DMS114 treated with DMSO at 0.1 percent for 48 hours (cell line): ENCODE measurements around the gene NTF3.

Source experiments
- DNase-seq: peaks from one replicate; lab custom pipeline; 2025; ENCODE audit not compliant: unreplicated experiment; lab: John Stamatoyannopoulos, UW

NTF3 gene

GRCh38 chr12:5485454-5485853, 53.5 kb downstream of the NTF3 start:
- DNase-seq = no peak

GRCh38 chr12:5487076-5487475, 55.2 kb downstream of the NTF3 start:
- DNase-seq = no peak

GRCh38 chr12:5487948-5488625, 56.2 kb downstream of the NTF3 start:
- DNase-seq = no peak

GRCh38 chr12:5488626-5488955, 56.7 kb downstream of the NTF3 start:
- no peak for DNase-seq

DNA sequence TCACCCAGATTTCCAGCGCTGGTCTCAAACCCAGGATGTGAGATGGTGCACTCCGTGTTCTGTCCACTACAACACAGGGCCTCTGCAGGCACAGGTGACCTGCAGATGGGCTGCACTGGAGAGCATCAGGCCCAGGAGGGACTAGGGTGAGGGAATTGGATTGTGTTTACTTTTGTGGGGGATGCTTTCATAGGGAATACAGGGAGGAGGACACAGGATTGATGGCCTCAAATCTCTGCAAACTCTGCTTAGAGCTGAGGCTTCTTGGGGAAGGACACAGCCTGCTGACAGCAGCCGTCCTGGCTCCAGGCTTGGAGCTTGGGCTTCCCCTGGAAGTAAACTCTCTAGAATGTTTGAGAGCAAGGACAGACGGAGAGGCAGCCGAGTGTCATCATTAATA, 57.1 kb downstream of the NTF3 start:
- DNase-seq = no peak

DNA sequence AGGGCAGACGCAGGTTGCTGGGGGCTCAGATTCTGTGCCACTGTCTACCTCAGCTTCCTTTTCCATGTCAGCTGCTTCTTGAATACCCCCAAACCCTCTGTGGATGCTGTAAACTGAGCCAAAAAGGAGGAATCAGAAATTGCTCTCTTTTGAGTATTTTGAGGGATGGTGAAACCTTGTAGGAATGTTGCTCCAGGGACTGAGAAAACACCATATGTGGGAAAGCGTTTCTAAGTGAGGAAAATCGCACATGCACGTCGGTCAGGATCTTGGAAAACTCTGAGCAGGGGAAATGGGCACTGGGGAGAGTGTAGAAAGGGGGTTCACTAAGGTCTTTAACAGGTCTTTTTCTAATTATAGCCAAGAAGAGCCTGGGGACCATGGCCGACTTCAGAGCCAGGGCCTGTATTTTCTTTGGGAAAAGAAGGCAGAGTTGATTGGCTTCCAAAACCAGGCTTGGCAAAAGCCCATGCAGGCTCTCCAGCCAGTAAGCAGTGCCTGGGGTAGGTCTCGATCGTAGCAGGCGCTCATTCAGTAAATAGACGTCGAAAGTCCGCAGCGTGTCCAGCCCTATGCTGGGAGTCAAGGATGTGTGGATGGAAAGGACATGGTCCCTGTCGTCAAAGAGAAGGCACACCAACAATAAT, 58.0 kb downstream of the NTF3 start:
- no peak for DNase-seq

GRCh38 chr12:5492562-5492961, 60.7 kb downstream of the NTF3 start:
- no peak for DNase-seq

GRCh38 chr12:5493018-5493417, 61.1 kb downstream of the NTF3 start:
- DNase-seq = no peak

GRCh38 chr12:5494343-5494742, 62.4 kb downstream of the NTF3 start:
- no peak for DNase-seq

DNA sequence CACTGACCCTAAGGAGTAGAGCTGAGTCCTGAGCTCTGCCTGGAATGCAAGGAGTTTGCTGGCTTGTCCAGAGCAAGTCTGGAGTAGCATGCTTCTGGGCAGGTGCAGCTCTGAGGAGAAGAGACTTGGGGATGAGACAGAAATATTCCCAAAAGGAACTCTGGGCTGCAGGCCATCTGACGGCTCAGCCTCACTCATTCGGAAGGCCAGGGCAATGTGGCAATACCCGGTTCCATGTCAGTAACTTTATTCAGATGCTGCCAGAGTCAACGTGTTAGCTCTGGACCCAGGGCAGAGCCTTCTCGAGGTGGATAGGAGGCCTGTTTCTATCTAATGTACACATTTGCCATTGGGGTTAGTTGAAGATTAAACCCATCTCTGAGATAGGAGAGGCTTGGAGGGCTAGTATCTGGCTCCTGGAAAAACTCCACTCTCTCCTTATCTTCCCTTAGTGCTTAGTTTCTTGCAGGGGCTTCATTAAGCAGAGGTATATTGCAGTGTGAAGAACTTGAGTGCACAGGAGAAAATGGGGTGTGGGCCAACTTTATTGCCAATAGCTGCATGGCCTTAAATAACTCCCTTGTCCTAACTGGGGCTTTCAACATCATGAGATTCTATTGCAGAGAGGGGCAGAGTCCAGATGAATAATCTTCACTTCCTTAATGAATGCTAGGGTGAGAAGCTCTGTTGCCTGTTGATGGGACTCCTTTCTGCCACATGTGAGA, 65.6 kb downstream of the NTF3 start:
- no peak for DNase-seq

GRCh38 chr12:5498076-5498475, 66.2 kb downstream of the NTF3 start:
- no peak for DNase-seq

DNA sequence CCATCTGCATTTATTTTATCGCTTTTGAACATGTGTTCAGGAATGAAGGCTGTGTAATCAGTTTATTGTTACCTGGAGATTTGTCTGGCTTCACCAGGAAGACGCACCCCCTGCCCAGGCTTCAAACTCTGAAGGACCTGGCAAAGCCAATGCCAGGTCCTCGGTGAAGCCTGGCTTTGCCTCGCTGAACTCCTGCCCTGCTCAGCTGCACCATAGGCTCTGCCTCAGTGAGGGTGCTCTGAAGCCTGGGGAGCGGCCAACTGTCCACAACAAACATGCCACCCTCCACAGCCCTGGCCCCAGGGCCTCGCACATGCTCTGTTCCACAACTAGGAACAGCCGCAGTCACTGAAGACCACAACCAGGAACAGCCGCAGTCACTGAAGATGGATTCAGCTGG, 66.9 kb downstream of the NTF3 start:
- DNase-seq = no peak

- no peak for DNase-seq
Observed at GRCh38 chr12:5499566-5500330, 67.8 kb downstream of the NTF3 start.

DNA sequence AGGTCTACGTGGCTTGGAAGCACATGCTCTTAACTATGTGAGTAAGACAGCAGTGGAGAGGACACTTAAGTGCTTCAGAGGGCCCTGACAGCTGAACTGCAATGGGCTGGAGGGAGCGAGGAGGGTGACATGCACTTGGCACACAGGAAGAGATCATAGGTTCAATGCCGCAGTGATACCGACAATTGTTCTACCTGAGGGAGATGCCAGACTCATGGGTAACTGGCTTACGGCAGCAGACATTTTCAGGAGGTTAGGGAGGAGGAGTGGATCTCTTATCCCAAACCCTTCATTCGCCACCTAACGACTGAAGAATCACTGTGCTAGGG, 68.4 kb downstream of the NTF3 start:
- no peak for DNase-seq

DNA sequence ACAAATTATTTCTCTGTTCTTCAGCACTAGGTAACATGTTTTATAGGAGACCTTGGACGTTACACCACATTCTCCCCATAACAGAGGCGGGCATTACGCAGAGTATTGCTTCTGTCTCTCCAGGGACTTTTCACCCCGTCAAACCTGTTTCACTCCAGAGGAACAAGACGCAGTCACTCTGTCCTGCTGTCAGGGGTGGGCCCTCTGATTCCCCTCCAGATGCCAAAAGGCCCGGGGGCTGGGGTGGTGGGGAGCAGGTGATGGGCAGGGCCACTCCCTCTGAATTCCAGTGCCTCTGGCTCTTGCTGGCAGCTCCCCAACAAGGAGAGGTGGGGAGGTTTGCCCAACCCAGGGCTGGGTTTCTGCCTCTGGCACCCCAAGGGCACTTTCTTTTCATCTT, 71.9 kb downstream of the NTF3 start:
- DNase-seq = no peak

DNA sequence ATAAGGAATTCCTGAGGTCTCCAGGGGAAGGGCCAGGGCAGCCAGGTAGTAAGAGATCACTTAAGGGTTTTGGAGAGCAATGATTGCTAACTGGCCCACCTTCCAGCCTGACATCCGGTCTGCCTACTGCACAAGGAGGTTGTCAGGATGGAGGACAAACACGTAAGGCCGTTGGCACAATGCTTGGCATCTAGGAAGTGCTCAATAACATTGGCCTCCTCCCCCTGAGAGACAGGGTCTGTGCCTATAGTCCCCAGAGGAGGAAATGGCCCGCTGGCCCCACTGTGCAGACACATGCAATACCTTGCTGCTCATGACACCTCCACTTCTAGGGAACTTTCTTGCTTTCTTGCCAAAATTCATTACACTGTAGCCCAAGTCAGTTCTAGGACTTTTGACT, 73.2 kb downstream of the NTF3 start:
- no peak for DNase-seq

- no peak for DNase-seq
Observed at GRCh38 chr12:5505751-5506150, 73.8 kb downstream of the NTF3 start.

GRCh38 chr12:5506295-5506694, 74.4 kb downstream of the NTF3 start:
- DNase-seq = no peak

DNA sequence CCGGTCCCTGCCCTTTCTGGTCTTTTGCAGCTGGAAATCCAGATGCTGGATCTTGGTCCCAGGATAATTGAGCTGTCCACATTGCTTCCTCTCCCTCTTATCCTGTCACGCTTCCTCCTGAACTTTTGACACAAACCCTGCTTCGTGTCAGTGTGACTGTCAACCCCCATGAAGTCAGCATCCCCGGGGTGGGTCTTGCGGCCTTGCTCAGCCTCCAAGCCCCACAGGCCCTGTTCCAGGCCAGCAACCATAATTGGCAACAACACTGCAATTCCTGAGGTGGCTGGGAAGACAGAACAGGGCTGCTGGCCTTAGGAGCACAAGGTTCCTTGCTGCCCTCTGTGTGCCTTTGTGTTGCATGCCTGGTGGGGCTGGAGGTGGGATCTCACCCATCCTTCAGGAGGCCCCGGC, 74.9 kb downstream of the NTF3 start:
- no peak for DNase-seq

DNA sequence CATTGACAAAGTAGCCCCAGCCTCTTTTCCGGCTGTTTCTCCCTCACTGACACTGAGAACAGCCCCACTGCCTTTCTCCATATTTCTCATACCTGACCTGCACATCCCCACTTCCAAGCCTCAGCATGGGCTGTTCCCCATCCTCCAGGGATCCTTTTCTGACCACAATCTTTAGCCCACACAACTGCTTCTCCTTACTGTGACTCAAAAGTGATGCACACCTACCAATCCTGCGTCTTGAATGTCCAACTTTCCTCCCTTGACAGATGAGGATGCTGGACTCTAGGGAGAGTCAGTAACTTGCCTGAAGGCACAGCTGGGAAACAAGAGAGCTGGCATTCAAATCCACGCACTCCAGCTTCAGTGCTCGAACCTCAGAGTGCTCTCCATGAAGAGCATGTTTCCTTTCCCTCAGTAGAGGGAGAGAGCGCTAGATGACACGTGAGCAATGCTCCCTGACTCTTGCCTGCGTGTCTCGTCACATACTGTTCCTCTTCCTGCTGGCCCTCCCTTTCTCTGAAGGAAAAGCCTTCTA, 75.6 kb downstream of the NTF3 start:
- no peak for DNase-seq

DNA sequence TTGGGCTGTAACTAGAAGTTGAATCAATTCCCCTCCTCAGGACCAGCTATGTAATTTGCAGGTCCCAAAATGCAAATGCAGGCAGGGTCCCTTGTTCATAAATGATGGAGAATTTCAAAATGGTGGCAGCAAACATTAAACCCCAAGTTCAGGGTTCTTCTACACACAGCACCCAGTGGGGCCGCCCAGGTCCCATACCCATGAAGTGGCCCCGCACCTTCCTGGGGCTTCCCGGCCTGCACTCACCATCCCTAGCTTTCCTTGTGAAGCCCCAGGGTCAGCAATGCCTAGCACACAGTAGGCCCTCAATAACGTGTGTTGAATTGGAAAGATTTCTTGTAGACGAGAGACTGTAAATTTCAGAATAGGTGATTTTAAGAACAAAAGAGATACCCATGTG, 76.0 kb downstream of the NTF3 start:
- no peak for DNase-seq

- DNase-seq = no peak
Observed at GRCh38 chr12:5509102-5509501, 77.2 kb downstream of the NTF3 start.
